NCI-H2196 (cell line): Measurements from ENCODE around the gene CEMIP.
A peak's percentile ranks its signal among the peaks of the same experiment; 100 is the strongest.
"Not testable (repeated sequence)": the region's sequence is repeated elsewhere in the genome, so short reads cannot be mapped to it uniquely, and the experiment has no call there.

Experiments
- DNase-seq: peaks from one replicate; lab custom pipeline; 2025; ENCODE audit not compliant: unreplicated experiment; lab: John Stamatoyannopoulos, UW

CEMIP gene

DNA sequence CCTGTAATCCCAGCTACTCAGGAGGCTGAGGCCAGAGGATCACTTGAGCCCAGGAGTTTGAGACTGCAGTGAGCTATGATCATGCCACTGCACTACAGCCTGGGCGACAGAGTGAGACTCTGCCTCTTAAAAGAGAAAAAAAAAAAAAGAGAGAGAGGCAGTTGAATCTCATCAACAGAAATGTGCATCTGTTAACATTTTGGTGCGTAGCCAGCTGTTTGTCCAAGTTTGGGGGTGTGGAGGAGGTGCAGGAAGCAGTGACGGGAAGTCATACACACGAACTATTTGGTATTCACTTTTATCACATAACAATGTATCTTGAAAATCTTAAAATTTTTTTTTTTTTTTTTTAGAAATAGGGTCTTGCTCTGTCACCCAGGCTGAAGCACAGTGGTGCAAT lies 18.2 kb upstream of the CEMIP start:
- DNase-seq = no peak

DNA sequence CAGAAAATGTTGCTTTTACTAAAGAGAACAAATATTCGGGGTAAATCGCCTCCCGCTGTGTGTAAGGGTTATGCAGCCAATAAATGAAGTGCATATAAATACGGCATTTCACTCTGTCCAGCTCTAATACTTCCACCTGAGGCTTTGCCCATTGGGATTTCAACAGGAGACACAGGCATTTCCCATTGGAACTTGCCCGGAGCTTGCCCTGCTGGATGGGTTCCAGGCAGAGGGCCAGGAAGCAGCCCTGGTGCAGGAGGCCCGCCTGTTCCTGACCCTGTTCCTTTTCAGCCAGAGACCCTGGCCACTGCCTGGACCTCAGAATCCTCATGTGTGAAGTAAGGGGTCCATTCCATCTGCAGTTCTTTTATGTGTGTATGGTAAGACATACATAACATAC lies 17.4 kb upstream of the CEMIP start:
- DNase-seq = no peak

DNA sequence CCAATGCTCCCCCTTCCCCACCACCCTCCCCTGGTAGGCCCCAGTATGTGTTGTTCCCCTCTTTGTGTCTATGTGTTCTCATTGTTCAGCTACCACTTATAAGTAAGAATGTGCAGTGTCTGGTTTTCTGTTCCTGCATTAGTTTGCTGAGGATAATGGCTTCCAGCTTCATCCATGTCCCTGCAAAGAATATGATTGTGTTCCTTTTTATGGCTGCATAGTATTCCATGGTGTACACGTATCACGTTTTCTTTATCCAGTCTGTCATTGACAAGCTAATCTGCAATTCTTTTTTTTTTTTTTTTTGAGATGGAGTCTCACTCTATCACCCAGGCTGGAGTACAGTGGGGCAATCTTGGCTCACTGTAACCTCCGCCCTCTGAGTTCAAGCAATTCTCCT lies 15.9 kb upstream of the CEMIP start:
- not testable (repeated sequence) for DNase-seq

DNA sequence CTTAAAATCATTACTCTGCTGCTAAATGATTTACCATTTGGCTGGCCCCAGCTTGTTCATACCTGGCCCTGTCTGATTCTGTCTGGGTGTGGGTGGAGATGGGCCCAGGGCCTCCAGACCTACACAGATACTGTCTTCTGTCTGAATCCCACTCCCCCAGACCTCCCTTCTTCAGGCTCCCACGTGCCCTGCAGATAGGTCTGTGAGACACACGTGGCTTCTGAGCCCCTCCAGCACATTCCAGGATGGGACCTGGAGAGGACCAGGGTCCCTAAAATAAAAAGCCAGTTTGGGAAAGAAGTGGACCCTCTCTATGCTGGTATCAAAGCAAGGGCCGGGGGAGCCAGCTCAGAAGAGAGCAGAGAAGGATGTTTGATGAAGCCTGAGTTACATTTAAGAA lies 14.6 kb upstream of the CEMIP start:
- no peak for DNase-seq

DNA sequence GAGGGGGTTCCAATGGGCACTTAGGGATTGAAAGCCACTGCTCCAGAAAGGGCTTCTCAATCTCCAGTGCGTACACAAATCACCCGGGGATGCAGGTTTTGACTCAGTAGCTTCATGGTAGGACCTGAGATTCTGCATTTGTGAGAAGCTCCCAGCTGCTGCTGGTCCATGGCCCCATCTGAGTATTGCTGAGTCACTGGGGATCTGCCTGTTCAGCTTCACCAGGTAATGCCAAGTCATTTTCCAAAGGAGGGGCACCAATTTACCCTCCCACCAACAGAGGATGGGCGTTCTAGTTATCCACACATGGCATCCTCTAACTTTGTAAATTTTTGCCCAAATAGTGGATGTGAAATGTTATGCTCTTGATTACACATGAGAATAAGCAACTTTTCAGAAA lies 12.9 kb upstream of the CEMIP start:
- DNase-seq = no peak

DNA sequence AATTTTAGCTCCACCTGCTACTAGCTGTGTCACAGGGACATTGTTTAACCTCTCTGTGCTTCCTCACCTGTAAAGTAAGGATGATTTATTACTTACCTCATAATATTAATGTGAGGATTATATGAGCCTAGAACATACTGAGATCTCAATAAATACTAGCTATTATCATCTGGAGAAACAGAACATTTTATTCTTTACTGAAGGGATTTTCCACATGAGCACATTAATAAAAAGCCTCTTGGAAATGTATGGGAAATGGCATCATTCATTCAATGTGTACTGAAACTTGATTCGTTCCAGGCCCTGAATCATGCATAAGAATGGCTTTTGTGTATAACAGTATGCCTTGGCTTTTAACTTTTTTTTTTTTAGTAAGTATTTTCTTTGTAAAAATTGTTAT lies 11.0 kb upstream of the CEMIP start:
- no peak for DNase-seq

DNA sequence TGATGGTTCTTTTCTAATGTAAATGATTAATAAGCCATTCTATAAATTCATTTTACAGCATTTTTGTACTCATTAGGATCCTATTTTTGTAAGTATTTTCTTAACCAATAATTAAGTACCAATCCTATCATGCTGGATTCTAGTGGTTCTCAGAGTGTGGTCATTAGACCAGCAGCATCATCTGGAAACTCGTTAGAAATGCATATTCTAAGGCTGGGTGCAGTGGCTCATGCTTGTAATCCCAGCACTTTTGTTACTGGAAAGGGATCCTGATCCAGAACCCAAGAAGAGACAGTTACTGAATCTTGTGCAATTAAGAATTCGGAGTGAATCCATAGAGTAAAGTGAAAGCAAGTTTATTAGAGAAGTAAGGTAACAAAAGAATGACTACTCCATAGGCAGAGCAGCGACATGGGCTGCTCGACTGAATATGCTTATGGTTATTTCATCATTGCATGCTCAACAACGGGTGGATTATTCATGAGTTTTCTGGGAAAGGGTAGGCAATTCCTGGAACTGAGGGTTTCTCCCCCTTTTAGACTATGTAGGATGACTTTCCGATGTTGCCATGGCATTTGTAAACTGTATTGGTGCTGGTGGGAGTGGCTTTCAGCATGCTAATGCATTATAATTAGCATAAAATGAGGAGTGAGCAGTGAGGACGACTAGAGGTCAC lies 9.9 kb upstream of the CEMIP start:
- no peak for DNase-seq

DNA sequence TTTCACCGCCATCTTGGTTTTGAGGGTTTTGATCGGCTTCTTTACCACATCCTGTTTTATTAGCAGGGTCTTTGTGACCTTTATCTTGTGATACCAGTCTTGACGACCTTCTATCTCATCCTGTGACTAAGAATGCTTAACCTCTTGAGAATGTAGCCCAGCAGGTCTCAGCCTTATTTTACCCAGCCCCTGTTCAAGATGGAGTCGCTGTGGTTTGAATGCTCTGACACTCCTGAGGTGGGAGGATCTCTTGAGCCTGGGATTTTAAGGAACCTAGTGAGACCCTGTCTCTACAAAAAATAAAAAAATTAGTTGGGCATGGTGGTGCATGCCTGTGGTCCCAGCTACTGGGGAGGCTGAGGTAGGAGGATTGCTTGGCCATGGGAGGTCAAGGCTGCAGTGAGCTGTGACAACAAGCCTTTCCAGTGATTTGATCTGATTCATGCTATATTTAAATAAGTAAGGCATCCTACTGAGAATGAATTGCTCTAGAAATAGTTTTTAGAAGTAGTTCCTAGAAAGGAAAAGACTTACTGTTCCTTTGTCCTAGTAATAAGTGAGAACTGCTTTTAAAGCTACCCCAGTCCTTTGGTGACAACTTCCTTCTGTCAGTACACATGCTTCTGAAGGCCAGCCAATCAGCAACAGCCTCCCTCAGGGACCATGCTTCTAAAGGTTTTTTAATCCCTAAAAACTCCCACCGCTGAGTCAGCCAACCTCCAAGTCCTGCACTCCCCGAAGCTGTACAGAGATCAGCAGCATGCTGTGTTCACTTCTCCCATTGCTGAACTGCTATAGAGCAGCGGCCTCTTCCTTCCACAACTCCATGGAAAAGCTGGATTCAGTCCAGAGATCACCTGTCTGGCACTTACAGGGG lies 9.1 kb upstream of the CEMIP start:
- DNase-seq = no peak

DNA sequence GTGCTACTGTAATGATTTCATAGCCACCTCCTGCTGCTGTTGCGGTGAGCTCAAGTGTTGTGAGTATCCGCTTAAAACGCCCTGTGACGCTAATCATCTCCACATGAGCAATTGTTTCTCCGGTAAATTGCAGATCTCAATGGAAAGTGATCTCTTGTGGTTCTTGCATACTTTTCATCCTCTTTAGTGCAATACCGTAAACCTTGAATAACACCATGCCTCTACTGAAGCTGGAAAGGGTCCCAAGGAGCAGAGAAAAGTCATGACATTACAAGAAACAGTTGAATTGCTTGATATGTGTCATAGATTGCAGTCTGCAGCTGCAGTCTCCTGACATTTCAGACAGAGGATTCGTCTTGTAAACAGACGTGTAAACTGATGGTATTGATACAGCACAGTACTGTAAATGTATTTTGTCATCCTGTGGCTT lies 6.0 kb upstream of the CEMIP start:
- DNase-seq = no peak

DNA sequence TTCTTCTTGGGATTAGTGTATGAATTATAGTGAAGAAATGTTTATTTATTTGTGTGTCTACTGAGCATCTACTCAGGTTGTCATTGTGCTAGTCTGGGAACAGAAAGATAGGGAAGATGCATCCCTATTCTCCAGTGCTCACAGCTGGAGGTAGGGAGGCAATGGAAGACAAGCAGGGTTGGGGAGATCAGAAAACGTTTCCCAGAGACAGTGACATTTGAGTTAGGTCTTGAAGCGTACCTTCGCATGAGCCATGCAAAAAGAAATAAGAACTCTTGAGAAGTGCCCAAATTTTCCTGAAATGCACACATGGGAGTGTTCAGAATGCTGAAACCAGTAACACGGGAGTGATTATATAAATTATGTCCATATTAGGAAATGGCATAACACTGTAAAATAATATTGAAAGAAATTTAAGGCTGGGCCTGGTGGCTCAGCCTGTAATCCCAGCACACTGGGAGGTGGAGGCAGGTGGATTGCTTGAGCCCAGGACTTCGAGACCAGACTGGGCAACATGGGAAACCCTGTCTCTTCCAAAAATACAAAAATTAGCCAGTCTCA lies 5.3 kb upstream of the CEMIP start:
- DNase-seq = no peak

DNA sequence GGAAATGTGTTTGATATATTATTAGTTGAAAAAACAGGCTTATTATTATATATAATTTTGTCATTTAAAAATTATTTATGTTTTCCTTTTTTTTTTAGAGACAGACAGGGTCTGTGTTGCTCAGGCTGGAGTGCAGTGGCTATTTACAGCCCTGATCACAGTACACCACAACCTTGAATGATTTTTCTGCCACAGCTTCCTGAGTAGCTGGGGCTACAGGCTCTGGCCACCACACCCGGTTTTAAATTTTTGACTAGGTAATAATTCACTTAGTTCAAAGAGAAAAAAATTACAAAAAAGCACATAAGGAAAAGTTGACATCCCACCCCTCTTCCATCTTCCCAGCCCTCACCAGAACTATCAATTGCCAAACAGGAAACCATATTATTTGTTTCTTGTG lies 4.7 kb upstream of the CEMIP start:
- no peak for DNase-seq

DNA sequence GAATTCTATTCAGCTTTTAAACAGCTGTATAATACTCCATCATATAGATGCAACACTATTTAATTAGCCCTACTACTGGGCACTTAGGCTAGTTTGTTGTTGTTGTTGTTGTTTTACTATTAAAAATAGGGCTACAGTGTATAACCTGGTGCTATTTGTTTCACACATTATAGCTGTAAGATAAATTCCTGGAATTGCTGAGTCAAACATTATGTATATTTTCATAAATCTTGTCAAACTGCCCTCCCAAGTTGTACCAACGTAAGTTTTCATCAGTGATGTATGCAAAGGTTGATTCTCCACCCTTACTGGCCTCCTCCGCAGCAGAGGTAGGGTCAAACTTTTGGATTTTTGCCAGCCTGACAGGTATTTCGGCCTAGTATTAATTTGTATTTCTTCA lies 3.8 kb upstream of the CEMIP start:
- DNase-seq = no peak

DNA sequence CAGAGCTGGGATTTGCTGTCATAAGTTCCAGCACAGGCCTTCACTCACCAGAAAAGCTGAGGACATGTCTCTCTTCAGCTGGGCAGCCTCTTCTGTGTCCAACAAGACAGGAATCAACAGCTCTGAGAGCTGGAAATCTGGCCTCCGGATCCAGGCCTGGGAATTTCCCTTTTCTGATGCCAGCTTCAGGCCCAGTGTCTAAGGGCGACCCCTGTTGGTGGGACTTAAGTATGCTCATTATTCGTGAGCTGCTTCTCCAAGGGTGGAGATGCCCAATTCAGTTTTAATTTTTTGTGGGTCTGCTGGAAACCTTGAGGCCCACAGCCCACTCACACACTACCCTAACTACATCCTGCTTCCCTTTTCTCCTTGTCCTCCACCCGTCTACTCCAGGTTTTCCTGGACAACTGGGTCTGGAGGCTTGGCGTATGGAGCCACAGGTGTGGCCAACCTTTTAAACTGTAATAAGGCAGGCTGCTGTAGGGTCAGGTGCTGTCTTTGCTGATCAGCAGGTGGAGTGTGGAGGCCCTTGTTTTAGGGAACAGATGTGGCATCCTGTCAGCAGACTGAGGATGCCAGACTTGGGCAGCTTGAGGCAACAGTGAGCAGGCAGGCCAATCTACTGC lies 2.6 kb upstream of the CEMIP start:
- peak; percentile 72 for DNase-seq

DNA sequence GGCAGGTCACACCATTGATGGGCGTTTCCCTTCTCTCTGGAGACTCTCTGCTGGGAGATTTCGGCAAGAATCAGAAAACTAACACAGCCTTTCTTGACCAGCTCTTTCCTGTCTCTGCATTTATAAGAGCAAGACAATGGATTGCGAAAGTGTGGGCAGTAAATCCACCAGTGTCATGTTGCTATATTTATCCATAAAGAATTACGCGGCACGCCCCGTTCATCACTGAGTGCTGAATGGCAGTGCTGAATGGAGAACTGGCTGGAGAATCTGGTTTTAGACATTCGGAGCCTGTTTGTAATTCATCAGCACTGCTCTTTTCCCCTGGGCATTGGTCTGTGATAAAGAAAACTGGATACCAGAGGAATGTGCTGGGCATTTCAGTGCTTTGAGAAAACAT lies 2.0 kb upstream of the CEMIP start:
- no peak for DNase-seq

DNA sequence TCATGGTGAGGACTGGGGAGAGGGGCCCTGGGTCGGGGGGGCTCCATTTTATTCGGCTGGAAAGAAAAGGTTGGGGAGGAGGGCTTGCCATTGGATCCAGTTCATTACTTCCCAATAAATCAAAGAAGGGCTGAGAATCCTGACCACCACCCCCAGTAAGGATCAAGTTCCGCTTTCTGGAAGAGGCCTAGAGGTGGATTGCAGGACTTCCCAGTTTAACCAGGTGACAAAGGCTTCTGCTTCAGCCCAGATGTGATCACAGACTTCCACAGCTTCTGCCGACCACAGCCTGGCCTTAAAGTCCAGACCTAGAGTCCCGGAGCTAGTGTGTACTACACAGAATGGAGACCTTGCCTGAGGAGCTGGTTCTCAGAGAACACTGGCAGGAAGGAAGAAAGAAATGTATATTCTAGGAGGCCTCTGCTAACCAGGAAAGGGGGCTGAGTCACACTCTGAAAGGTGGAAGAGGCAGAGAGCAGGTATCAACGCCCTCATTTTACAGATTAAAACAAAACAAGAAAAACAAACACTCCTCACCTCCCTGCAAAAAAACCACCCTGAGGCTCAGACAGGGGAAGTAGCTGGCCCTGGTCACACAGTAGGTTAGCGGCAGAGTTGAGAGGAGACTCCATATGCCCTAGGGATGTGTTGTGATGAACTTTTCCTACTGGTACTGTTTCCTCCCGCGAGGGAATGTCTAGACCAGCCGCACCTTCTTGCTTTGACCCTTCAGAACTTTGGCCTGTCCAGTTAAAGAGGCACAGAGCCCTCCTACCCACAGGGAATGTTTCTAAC lies 1.1 kb upstream of the CEMIP start:
- DNase-seq = no peak

DNA sequence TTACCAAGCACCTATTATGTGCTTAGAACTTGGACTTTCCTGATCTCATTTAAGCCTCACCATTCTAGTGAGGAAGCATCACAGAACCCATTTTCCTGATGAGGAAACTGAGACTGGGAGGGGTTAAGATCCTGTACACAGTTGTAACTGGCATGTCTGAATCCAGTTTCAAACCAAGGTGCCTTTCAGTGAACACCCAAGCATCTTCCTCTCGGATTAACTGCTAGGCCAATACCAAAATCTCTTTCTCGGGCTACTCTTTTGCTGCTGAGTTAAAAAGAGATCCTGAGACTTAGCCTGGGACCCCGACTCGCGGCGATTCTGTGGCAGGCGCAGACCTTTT lies 578 bp upstream of the CEMIP start:
- no peak for DNase-seq

DNA sequence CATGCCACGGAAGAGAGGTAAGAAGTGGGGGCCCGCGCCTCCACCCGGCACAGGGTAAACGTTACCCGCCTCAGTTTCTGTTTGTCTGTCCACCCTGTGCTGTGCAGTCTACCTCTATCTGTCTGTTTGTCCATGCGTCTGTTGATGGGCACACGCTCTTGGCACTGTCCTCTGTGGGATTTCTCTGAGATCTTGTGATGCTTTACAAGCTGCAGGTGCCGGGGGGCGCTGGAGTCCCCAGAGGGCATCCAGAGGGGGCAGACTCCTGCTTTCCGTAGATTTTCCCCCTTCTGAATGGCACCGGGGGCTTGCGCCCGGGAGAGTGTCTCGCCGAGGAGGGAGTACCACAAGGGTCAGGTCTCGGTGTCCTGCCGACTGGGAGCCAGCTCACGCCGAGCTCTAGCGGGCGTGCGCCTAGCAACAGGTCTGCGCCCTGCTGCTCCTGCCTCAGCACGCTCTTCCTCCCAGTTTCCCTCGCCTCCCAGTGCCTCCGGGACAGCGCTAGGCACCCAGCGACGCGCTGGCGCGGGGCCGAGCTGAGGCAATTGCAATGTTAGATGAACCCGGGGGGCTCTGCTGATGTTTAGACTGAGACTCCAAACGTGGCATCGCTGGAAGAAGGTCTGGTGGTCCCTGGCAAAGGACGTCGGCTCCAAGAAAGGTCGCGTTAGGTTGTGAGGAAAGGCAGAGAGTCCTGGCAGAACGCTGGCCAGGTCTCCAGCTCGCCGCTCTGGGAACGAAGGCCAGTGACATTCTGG lies 667 bp downstream of the CEMIP start:
- DNase-seq = no peak

DNA sequence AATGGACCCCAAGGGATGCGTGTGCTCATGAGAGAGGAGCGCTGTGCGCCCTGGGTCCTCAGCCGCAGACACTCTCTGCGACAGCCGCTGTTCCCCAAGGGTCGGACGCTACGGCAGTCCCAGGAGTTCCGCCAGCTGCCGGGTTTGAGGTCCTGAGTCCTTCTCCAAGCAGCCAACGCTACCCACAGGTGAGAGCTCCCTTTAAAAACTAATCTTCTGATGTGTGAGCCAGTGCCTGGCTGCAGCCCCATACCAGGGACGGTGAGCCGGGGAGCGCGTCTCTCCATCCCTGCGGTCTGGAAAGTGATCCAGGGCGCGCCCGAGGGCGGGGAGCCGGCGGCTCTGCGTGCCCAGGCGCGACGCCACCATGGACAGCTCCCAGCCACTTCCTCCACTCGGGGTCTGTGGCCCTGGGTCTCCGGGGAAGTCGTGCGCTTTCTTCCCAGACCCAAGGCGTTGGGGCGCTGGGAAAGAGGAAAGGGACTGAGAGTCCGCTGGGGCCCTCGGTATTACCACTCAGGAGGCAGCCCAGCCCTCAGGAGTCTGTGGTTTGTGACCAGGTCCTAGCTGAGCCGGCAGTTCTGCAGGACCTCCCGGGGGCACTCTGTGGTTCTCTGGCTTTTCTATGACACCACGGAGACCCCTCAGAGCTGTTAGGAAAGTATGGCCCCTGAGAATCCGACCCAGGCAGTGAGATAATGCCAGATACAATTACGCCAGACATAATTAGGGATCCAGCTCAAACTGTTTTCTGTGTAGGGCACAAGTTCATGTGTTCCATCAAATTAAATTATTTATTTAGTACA lies 1.4 kb downstream of the CEMIP start:
- DNase-seq = no peak

DNA sequence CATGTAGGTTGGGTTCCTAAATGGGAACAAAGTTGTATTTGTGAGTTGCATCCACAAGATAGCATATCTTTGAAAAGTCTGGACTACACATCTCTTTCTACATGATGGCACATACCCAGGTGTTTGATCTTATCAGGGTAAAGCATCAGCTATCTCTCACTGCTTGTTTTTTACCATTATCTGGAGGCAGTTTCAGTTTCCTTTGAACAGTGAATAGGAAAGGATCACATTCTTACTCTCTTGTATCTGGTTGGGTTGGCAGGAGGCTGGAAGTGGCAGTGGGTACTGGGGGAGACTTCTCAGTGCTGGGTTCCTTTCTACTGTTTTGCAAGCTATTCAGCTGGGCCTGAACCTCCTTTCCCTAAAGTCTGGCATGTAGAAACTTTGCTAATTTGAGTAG lies 4.1 kb downstream of the CEMIP start:
- DNase-seq = no peak

DNA sequence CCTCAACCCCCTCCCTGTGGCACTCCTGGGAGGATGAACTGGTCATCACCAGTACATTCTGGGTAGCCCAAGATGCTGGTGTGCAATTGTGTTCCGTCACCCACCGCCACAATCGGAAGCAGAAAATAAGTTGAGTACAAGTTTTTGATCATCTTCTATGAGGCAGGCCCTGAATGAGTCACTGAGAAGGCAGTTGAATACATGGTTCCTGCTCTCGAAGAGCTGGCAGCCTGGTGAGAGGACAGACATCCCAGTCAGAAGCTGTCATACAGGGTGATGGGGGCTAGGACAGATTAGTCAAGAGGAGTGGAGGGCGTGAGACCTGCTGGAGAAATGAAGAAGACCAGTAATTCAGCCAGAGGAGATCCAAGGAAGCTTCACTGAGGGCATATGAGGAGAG lies 6.2 kb downstream of the CEMIP start:
- DNase-seq = no peak
